Activated CD4-positive, alpha-beta T cell treated with anti-CD3 and anti-CD28 coated beads, Interleukin-2, Interleukin-4, amounts not matched to agents 100 ng/mL and 50 ng/mL, durations not matched to agents 16 hours and 8 hours (primary cell): ENCODE data around the gene NKTR.
A peak's percentile ranks its signal among the peaks of the same experiment; 100 is the strongest.

Experiments used
- DNase-seq: peaks from one replicate; pipeline ENCODE4 v3.0.0-alpha.2; 2020; ENCODE audit warnings: low spot score

Gene NKTR

GRCh38 chr3:42681361-42682038 is 81.0 kb downstream of the NKTR start:
- DNase-seq = no peak

- no peak for DNase-seq
These were observed 82.0 kb downstream of the NKTR start for GRCh38 chr3:42682301-42683070.

- DNase-seq = peak; percentile 60
These were observed 83.6 kb downstream of the NKTR start for GRCh38 chr3:42683875-42684598.

- no peak for DNase-seq
These were observed 84.3 kb downstream of the NKTR start for GRCh38 chr3:42684632-42685362.

GRCh38 chr3:42685363-42685881 is 84.9 kb downstream of the NKTR start, which contains the start of gene KLHL40:
Gene KLHL40, plus strand, starts transcription at chr3:42685537. Its CDS starts 82 bp downstream, at chr3:42685619.
- no peak for DNase-seq

- no peak for DNase-seq
These were observed 85.7 kb downstream of the NKTR start for GRCh38 chr3:42685891-42686820.

DNA sequence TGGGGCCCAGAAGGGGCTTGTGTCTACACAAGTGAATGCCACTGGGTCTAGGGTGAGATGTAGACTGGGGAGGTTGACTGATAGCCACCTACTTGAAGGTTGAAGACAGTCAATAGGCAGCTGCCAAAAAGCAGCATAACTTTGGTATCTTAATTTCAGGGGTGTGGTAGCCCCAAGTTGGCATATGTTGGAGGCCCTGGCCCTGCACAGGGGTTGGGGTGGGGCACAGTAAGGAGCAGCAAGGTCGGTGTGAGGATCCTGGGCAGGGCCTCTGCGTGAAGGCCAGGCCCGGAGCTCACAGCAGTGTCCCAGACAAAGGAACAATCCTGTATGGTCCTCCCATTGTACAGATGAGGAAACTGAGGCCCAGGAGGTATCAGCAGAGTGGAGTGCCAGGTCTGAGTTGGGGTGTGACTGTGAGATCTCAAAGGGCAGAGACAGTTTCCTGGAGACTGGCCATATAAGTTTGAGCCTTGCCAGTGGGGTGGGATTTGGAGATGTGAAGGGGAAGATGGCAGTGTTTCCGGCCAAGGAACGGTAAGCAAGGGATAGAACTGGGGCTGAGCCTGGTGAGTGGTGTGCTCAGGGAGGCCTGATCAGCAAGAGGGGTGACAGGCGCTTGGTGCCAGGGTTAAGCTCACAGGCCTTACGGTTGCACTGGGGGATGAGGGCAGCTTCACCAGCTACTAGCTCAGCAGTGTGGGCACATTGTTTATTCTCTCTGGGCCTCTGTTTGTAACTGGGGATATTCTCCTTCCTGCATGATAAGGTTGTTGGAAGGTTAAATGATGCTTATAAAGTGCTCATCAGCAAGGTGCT is 86.6 kb downstream of the NKTR start:
- DNase-seq = no peak

GRCh38 chr3:42688016-42688415 is 87.5 kb downstream of the NKTR start:
- DNase-seq = no peak

GRCh38 chr3:42688487-42689420 is 88.3 kb downstream of the NKTR start:
- DNase-seq = no peak

DNA sequence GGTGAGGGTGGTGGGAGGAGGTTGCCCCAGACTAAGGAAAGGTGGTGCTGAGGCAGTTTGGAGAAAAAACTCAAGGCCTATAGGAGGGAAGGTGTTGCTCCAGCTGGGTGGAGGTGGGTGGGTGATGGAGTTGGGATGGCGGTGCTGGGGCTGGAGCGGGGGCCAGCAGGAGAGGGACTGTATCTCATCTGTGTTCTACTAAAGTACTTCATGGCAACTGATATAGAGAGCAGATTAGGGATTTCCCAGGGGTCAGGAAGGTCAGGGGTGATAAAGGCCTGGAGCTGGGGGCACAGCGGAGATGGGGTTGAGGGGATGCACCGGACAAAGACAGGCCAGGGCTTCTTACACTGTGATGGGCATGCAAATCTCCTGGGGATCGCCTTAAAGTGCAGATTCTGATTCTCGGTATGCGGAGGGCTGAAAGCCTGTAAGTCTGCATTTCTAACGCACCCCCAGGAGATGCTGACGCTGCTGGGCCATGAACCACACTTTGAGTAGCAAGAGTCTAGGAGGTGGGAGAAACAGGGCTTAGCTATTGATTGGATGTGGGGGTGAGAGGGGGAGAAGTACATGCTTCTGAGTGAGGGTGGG is 89.0 kb downstream of the NKTR start:
- no peak for DNase-seq

GRCh38 chr3:42690191-42690590 is 89.7 kb downstream of the NKTR start:
- no peak for DNase-seq

- no peak for DNase-seq
These were observed 90.5 kb downstream of the NKTR start for GRCh38 chr3:42690766-42691680.

DNA sequence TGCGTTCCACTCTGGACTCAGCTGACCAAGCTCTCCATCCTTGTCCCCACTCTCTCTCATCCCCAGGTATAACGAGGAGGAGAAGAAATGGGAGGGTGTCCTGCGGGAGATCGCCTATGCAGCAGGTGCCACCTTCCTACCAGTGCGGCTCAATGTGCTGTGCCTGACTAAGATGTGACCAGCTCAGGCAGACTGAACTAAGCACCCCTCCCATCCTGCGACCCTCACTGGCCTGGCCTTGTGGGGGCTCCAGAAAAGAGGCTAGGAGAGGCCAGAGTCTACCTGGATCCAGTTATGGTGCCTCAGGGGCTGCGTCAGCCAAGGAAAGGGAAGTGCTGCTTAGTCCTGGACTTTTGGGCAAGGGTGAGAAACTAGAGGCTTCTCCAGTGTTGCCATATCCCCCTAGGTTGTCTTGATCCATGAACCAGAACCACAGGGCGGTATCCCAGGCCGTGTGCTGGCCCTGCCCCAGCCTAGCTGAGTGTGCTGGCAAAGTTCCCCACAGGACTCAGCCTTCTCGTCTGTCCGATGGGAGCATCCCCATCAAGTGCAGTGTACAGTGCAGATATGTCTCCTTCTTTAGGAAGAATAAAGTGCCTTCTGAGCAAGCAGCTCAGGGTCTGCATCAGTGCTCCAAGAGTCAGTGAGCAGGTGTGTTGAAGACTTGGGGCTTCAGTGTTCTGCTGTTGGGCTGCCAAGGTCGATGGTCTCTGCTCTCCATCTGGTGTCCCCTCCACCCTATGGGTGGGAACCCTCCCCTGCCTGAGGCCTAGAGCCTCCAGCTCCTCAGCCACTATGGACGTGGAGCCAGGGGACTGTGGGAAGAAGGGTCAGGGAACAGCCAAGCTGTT is 91.6 kb downstream of the NKTR start:
- no peak for DNase-seq

- no peak for DNase-seq
These were observed 92.4 kb downstream of the NKTR start for GRCh38 chr3:42692667-42693529.

DNA sequence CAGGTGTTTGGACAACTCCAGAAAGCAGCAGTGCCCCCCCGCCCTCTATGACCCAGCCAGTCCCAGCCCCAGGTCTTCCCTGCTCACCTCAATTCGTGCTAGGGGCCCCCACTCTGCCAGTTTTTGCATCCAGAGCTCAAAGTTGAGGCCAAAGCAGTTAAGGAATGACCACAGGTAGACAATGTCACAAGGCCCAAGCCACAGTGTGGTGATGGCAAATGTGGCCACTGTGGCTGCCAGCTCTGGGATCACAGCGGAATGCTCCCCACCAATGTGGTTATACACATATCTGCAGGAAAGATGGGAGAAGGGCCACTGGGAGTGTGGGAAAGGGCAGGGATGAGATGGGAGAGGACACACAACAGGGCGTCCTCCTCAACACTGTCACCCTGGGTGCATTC is 93.0 kb downstream of the NKTR start:
- no peak for DNase-seq
